ENCODE results near the gene MAN2A2. TPM values are rescaled to one million over a fixed set of nuclear protein-coding genes. Genes with fewer than 3 reads are reported as not detected.

Gene MAN2A2
- total RNA-seq, 2 experiments from 2014 or later, result 11.6 to 12.2 TPM

GRCh38 chr15:90862964-90863778 lies 39.9 kb upstream of the MAN2A2 start:
- Histone ChIP-seq H3K4me2 (ENCODE audit: low read length) (no peak overlapping the region), H3K9me2 (ENCODE audit: insufficient read depth, low read length) (no peaks in the 10 kb centered on the region), H3K4me1 (ENCODE audit: insufficient read depth, low read length, poor library complexity, severe bottlenecking) (no peaks in the 10 kb centered on the region), H3K79me2 (ENCODE audit: insufficient read depth, low read depth, low read length) (no peaks in the 10 kb centered on the region), H3K27ac (ENCODE audit: low read depth, low read length, poor library complexity, severe bottlenecking) (no peak overlapping the region), H3K9me3 (ENCODE audit: low read length) (no peaks in the 10 kb centered on the region), H3K36me3 (ENCODE audit: insufficient read depth, low read length) (no peaks in the 10 kb centered on the region), H3K4me3 (ENCODE audit: low read depth, low read length, poor library complexity, severe bottlenecking) (no peak overlapping the region), H2AFZ (ENCODE audit: low read length) (no peak overlapping the region), H4K20me1 (ENCODE audit: insufficient read depth, low read length) (no peaks in the 10 kb centered on the region)
- no peak for DNase-seq (ENCODE audit: low spot score)
- intact Hi-C loops (cut with micrococcal nuclease; ENCODE audit: unreplicated experiment), result no loop called here
- no TSS peak for BruUV-seq (replicated peaks)
- ChIA-PET POLR2A (interaction anchor here (0.6 to 1.3 kb wide), 3 partner anchors 56 to 271 kb away, joined by 3 to 4 read pairs (median 4); no protein-coding TSS in a partner anchor), CTCF (ENCODE audit: unreplicated experiment) (no interaction called here)
- TF ChIP-seq EZH2phosphoT487 (IDR thresholded peaks at IDR 0.05; ENCODE audit: borderline replicate concordance, low read depth, low read length), result no peak
- TF ChIP-seq CTCF (conservative IDR thresholded peaks at IDR 0.05; ENCODE audit: low read length), result no peak

DNA sequence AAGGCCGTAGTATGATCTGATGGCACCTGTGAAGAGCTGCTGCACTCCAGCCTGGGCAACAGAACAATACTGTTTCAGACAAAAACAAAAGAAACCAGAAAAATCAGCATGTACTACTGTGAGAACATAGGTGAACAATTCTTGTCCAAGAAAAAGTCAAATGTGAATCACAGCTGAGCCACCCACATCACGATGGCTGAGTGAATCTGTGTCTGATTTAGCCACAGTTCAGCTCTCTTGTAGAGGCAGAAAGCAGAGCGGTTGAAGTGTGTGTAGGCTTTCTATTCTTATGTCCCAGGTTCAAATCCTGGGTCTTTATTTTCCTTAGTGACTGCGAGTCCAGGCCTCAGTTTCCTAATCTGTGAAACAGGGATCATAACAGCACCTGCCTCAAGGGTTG lies 39.1 kb upstream of the MAN2A2 start:
- BruUV-seq (replicated peaks), result no TSS peak
- Histone ChIP-seq H3K4me3 (ENCODE audit: low read depth, low read length, poor library complexity, severe bottlenecking) (no peak overlapping the region), H3K27ac (ENCODE audit: low read depth, low read length, poor library complexity, severe bottlenecking) (no peak overlapping the region), H4K20me1 (ENCODE audit: insufficient read depth, low read length) (no peaks in the 10 kb centered on the region), H3K4me1 (ENCODE audit: insufficient read depth, low read length, poor library complexity, severe bottlenecking) (peaks cover under 1% of the 10 kb centered on the region), H3K9me3 (ENCODE audit: low read length) (no peaks in the 10 kb centered on the region), H3K9me2 (ENCODE audit: insufficient read depth, low read length) (no peaks in the 10 kb centered on the region), H3K4me2 (ENCODE audit: low read length) (no peak overlapping the region), H3K36me3 (ENCODE audit: insufficient read depth, low read length) (no peaks in the 10 kb centered on the region), H3K79me2 (ENCODE audit: insufficient read depth, low read depth, low read length) (no peaks in the 10 kb centered on the region), H2AFZ (ENCODE audit: low read length) (no peak overlapping the region)
- TF ChIP-seq EZH2phosphoT487 (IDR thresholded peaks at IDR 0.05; ENCODE audit: borderline replicate concordance, low read depth, low read length) (no peak), CTCF (conservative IDR thresholded peaks at IDR 0.05; ENCODE audit: low read length) (no peak)
- intact Hi-C loops (cut with micrococcal nuclease; ENCODE audit: unreplicated experiment), result no loop called here
- CTCF ChIA-PET (ENCODE audit: unreplicated experiment), result no interaction called here
- POLR2A ChIA-PET, result interaction anchor here (0.6 kb wide), 1 partner anchor 535 kb away, joined by 4 read pairs; no protein-coding TSS in a partner anchor
- DNase-seq (ENCODE audit: low spot score), result no peak

GRCh38 chr15:90864507-90864906 lies 38.6 kb upstream of the MAN2A2 start:
- CTCF ChIA-PET (ENCODE audit: unreplicated experiment), result no interaction called here
- intact Hi-C loops (cut with micrococcal nuclease; ENCODE audit: unreplicated experiment), result no loop called here
- no peak overlapping the region for H3K4me2 ChIP-seq (ENCODE audit: low read length)

More at GRCh38 chr15:90864507-90864906, 38.6 kb upstream of the MAN2A2 start:
- TF ChIP-seq EZH2phosphoT487 (IDR thresholded peaks at IDR 0.05; ENCODE audit: borderline replicate concordance, low read depth, low read length) (no peak), CTCF (conservative IDR thresholded peaks at IDR 0.05; ENCODE audit: low read length) (no peak)
- H3K9me3 ChIP-seq (ENCODE audit: low read length), result no peaks in the 10 kb centered on the region
- POLR2A ChIA-PET, result interaction anchor here (0.6 to 0.8 kb wide), 4 partner anchors 65 to 536 kb away, joined by 3 to 7 read pairs (median 4); no protein-coding TSS in a partner anchor
- H3K4me1 ChIP-seq (ENCODE audit: insufficient read depth, low read length, poor library complexity, severe bottlenecking), result peaks cover 5% of the 10 kb centered on the region
- H3K9me2 ChIP-seq (ENCODE audit: insufficient read depth, low read length), result no peaks in the 10 kb centered on the region
- H3K36me3 ChIP-seq (ENCODE audit: insufficient read depth, low read length), result no peaks in the 10 kb centered on the region
- no peak overlapping the region for H2AFZ ChIP-seq (ENCODE audit: low read length)
- no TSS peak for BruUV-seq (replicated peaks)
- no peaks in the 10 kb centered on the region for H4K20me1 ChIP-seq (ENCODE audit: insufficient read depth, low read length)
- H3K27ac ChIP-seq (ENCODE audit: low read depth, low read length, poor library complexity, severe bottlenecking), result no peak overlapping the region
- H3K4me3 ChIP-seq (ENCODE audit: low read depth, low read length, poor library complexity, severe bottlenecking), result no peak overlapping the region
- no peaks in the 10 kb centered on the region for H3K79me2 ChIP-seq (ENCODE audit: insufficient read depth, low read depth, low read length)
- DNase-seq (ENCODE audit: low spot score), result no peak

All from OCI-LY7 (cell line).